Fibroblast of lung (primary cell): ENCODE results near the gene FER.

ENCODE experiments used
- CTCF ChIP-seq, 2 donors: IDR thresholded peaks in 1 of 2; conservative IDR thresholded peaks in 1 of 2; 1 replicate in 1 of 2; 2 replicates in 1 of 2; pipeline ENCODE4 v1.5.1; 2011 to 2012; ENCODE audit warnings: low read length in 2 of 2, control low read depth in 1 of 2, inconsistent platforms in 1 of 2, low read depth in 1 of 2, mild to moderate bottlenecking in 1 of 2
- EZH2 ChIP-seq: IDR thresholded peaks from 2 replicates; pipeline ENCODE4 v1.5.1; 2012; ENCODE audit warnings: low read length, control low read depth, mild to moderate bottlenecking; ENCODE audit errors: missing control alignments

DNA sequence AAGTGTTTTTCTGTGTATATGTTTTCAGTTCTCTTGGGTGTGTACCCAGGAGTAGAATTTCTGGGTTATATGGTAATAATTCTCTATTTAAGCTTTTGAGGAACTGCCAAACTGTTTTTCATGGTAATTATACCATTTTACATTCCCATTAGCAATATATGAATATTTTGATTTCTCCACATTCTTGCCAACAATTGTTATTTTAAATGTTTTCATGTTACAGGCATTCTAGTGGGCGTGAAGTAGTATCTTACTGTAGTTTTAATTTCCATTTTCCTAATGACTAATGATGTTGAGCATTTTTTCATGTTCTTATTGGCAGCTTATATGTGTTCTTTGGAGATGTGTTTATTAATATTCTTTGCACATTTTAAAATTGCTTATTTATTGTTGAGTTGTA lies 199.5 kb downstream of the FER start:
- TF ChIP-seq CTCF (conservative IDR thresholded peaks at IDR 0.05 in 1 of 2, IDR thresholded peaks at IDR 0.05 in 1 of 2; ENCODE audit: low read depth in 1 of 2, low read length in 2 of 2) (no peak), EZH2 (no peak)
